Esophagus (tissue), 2 donors: ENCODE measurements around the gene XRN2. TPM values are rescaled to one million over a fixed set of nuclear protein-coding genes. Genes with fewer than 3 reads are reported as not detected.

Experiments used
- H3K27ac ChIP-seq, 2 donors: one replicate each; pipeline ENCODE4 v1.5.1; 2013; ENCODE audit warnings: low read depth in 2 of 2, mild to moderate bottlenecking in 2 of 2, inconsistent platforms in 1 of 2, low read length in 1 of 2, moderate library complexity in 1 of 2
- H3K27me3 ChIP-seq, 2 donors: one replicate each; pipeline ENCODE4 v1.6.1; 2013; ENCODE audit warnings: low read length in 2 of 2, control low read depth in 1 of 2, mild to moderate bottlenecking in 1 of 2; ENCODE audit not compliant: insufficient read depth in 2 of 2, control insufficient read depth in 1 of 2
- H3K36me3 ChIP-seq, 2 donors: one replicate each; pipeline ENCODE4 v1.6.1; 2013; ENCODE audit warnings: low read length in 1 of 2; ENCODE audit not compliant: control insufficient read depth in 2 of 2, insufficient read depth in 2 of 2
- H3K4me1 ChIP-seq, 2 donors: one replicate each; pipeline ENCODE4 v1.6.1; 2013; ENCODE audit warnings: low read length in 1 of 2; ENCODE audit not compliant: control insufficient read depth in 2 of 2, insufficient read depth in 2 of 2
- H3K4me3 ChIP-seq, 2 donors: one replicate each; pipeline ENCODE4 v1.5.1; 2013; ENCODE audit warnings: low read length in 2 of 2, mild to moderate bottlenecking in 2 of 2, low read depth in 1 of 2, moderate library complexity in 1 of 2
- H3K9me3 ChIP-seq, 2 donors: one replicate each; pipeline ENCODE4 v1.6.1; 2013; ENCODE audit warnings: mild to moderate bottlenecking in 2 of 2, low read depth in 1 of 2, low read length in 1 of 2, moderate library complexity in 1 of 2; ENCODE audit not compliant: control insufficient read depth in 2 of 2, insufficient read depth in 1 of 2
- WGBS, 2 donors: extraction: QIAGEN DNeasy Blood & Tissue Kit; methylation state at CpG; one replicate each; pipeline ENCODE4 v1.1.7; 2013; 5-methylcytosine and 5-hydroxymethylcytosine counted together
- polyA plus RNA-seq, 2 donors: library from polyadenylated mRNA; stranded (reverse); fragments of 200-250 nt; gene quantifications; one replicate each; pipeline ENCODE4 v1.2.3, GENCODE V29; 2013
- donor health status: healthy with polysubstance abuse.
- donor health status: Bipolar disorder and iron deficiency.

The XRN2 gene
- polyA plus RNA-seq, 2 donors: 5.2 to 20.1 TPM

DNA sequence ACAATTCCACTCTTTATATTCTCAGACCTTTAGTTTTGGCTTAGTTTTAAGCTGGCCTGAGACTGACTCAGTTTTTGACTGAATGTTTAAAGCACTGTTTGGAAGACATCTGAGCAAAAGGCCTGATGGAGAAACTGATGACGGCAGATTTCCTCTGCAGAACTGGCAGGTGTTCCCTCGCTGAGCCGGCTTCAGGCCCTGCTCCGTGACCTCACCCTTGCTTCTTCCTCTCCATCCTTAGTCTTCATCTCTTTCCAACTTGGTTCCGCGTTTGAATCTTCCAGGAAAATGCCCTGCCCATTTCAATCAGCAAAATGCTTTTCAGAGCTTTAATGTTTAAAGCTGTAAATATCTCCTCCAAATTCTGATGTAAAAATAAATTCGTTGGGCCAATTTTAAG lies 87.6 kb downstream of the XRN2 start:
- H3K36me3 ChIP-seq: peaks cover 0 to 3% of the 10 kb centered on the region in 2 donors
- peaks cover 0 to 2% of the 10 kb centered on the region in 2 donors for H3K27me3 ChIP-seq
- WGBS, 2 donors: 93 to 96% methylated on average over 7 of the region's 7 CpGs

DNA sequence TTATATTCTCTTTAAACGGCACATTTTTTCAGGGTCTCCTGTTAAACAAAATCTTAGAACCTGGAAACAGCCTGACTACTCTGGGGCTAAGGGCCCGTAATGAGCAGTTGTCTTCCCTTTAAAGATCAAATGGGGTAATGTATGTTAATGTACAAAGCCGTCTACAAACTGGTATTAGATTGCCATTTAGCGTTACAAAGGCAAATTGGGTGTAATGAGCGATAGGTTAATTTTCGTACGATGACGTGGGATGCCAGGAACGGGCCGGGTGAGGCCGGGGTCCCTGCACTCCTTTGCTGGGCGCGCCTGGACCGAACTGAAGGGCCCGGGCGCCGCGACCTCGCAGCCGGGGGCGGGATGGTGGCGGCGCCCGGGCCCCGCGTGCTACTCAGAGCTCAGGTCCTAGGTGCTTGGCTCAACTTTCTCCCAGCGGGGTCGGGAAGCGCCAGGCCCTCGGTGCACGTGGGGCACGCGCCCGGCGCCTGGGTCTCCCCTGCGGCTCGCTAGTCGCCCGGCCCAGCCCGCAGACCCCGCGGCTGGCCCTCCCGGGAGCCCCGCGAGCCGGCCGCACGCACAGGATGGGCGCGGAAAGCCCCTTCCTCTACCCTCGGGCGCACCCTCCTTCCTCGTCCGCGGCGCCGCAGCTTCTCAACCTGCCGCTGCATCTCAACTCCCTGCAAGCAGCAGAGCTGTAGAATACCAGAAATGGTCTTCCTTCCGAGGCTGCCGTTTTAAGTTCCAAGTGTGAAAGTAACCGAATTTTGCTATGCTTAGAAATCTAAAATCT lies 88.2 kb downstream of the XRN2 start:
- H3K4me1 ChIP-seq: peaks cover 6 to 8% of the 10 kb centered on the region in 2 donors
- peaks cover 0 to 3% of the 10 kb centered on the region in 2 donors for H3K36me3 ChIP-seq
- no peak overlapping the region for H3K27ac ChIP-seq
- peaks cover 5 to 6% of the 10 kb centered on the region in 2 donors for H3K9me3 ChIP-seq
- peaks cover 0 to 8% of the 10 kb centered on the region in 2 donors for H3K27me3 ChIP-seq
- WGBS, 2 donors: 44 to 50% methylated on average over 46 to 61 of the region's 61 CpGs
- no peak overlapping the region for H3K4me3 ChIP-seq

More for the DNA sequence above, 87.6 kb downstream of the XRN2 start:
- peaks cover under 1 to 2% of the 10 kb centered on the region in 2 donors for H3K4me1 ChIP-seq
- H3K27ac ChIP-seq: no peak overlapping the region
- H3K9me3 ChIP-seq: peaks cover 0 to 3% of the 10 kb centered on the region in 2 donors
- no peak overlapping the region for H3K4me3 ChIP-seq

DNA sequence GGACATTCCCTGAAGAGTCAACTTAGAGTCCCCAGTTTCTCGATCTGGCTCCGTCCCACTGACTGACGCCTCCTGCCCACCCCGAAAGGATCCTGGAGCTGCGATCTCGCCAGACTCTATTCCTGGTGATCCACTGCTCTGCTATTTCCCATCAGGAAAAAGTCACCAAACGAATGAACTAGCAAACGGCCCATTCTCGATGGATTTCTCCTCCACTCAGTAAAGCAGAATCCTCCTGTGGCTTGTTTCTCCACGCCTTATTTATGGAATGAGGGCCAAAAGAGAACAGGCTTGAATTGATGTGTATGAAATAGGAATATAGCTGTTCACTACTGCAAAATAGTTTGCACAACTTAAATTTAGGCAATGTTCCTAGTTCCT lies 88.8 kb downstream of the XRN2 start:
- 27 to 47% methylated on average over 10 of the region's 10 CpGs for WGBS, 2 donors
- Histone ChIP-seq H3K36me3 (no peaks in the 10 kb centered on the region), H3K27ac (no peak overlapping the region), H3K4me1 (peaks cover 12 to 14% of the 10 kb centered on the region in 2 donors), H3K9me3 (peaks cover 5 to 7% of the 10 kb centered on the region in 2 donors), H3K27me3 (peaks cover 0 to 14% of the 10 kb centered on the region in 2 donors), H3K4me3 (no peak overlapping the region)

DNA sequence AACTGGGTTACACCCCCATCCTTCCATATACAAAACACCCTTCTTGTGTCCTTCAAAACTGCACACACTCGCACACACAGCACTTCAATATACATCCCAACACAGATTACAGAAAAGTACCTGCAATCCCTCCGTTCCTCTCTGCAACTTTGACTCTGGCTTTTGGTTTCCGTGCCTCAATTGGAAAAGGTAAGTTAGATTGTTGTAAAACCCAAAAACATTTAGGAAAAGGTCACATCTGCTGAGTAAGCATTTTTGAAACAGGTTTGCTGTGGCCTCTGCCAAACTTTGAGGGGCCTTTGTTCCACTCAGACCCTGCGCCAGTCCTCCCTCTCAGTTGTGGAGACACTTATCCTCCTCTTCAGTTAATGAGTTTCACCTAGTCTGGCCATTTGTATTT lies 90.0 kb downstream of the XRN2 start:
- Histone ChIP-seq H3K9me3 (peaks cover 5 to 14% of the 10 kb centered on the region in 2 donors), H3K4me3 (no peak overlapping the region), H3K36me3 (no peaks in the 10 kb centered on the region), H3K27me3 (peaks cover 0 to 25% of the 10 kb centered on the region in 2 donors), H3K4me1 (peaks cover 12 to 15% of the 10 kb centered on the region in 2 donors), H3K27ac (no peak overlapping the region)
- WGBS, 2 donors: 39 to 61% methylated on average over 4 of the region's 4 CpGs

DNA sequence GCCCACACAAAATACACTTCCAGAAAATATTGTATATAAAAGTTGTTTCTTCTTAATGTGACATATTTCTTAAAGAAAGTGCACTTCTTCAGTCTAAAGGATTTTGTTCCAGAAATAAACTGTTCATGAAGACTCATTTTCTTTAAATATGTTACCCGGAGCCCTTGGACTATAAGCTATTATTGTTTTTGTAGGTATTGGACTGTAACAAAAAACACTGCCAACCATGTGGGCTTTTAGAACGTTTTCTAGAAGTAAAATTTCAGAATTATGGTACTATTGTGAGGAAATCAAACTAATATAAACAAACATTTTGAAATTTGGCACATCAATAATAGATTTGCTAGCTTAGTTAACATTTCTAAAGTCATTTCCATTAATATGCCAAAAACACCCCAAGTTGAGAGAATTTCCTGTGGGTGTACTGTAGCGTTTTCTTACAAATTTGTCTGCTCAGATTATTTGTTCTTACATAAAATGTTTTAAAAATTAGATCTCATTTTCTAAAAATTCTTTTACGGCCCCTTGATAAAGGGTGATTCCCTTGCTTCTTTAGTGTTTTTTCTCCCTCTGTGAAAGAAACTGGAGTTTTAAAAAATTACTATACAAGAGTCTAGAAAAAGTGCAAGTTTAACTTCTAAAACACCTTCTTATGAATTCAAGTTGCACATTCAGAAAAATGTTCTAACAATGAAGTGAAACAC lies 90.8 kb downstream of the XRN2 start:
- Histone ChIP-seq H3K4me1 (peaks cover 12 to 15% of the 10 kb centered on the region in 2 donors), H3K27ac (no peak overlapping the region), H3K4me3 (no peak overlapping the region), H3K36me3 (no peaks in the 10 kb centered on the region), H3K27me3 (peaks cover 0 to 25% of the 10 kb centered on the region in 2 donors), H3K9me3 (peaks cover 5 to 14% of the 10 kb centered on the region in 2 donors)
- 47 to 57% methylated on average over 4 of the region's 4 CpGs for WGBS, 2 donors

DNA sequence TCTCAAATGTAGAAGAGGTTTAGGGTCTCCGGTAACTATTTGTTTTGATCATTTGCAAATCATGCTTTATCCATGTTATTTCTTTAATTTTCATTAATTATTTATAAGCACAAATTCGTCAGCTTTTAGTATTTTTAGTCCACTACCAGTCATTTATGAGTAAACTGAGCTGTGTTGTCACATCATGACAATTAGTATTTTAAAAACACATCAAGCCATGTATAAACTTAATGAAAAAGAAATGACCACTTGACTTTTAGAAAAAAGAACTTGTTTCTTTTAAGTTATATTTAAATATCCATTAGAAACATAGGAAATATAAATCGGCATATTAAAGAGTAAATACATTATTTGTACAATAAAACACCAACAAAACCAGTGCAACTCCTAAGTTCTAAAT lies 91.4 kb downstream of the XRN2 start:
- Histone ChIP-seq H3K9me3 (peaks cover 5 to 14% of the 10 kb centered on the region in 2 donors), H3K36me3 (no peaks in the 10 kb centered on the region), H3K27me3 (peaks cover 0 to 25% of the 10 kb centered on the region in 2 donors), H3K27ac (no peak overlapping the region), H3K4me1 (peaks cover 12 to 15% of the 10 kb centered on the region in 2 donors), H3K4me3 (no peak overlapping the region)
- 19 to 20% methylated on average over 3 of the region's 3 CpGs for WGBS, 2 donors

DNA sequence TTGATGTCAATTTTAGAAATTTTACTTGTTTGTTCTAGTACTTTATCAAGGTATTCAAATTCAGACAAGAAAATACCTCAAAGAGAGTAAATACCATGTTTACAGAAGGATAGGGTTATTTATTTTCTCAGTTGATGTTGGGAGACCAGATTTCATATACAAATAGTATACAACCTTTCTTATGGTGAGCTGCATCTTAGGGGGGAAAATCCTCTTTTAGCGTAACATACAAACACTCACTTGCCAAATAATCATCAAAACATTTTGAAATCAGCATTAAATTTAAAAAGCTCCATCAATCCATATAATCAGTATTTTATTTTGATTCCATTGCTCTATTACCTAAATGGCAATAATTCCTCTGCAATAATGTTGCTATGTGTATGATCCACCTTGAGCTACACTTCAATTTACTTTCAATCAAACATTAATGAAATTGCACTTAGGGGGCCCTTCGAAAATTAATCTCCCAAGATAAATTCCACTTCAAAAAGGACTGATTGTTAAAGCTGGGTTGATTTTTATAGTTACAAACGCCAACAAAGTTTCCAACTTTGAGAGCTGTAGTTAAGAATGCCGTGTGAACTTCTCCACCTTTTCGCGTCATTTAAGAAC lies 92.0 kb downstream of the XRN2 start:
- peak overlapping the region in 1 of 2 donors; percentile 45 for H3K4me3 ChIP-seq
- H3K9me3 ChIP-seq: peaks cover 5 to 14% of the 10 kb centered on the region in 2 donors
- H3K27ac ChIP-seq: no peak overlapping the region
- WGBS, 2 donors: 22 to 36% methylated on average over 6 of the region's 6 CpGs
- H3K4me1 ChIP-seq: peaks cover 12 to 15% of the 10 kb centered on the region in 2 donors
- no peaks in the 10 kb centered on the region for H3K36me3 ChIP-seq
- peaks cover 0 to 25% of the 10 kb centered on the region in 2 donors for H3K27me3 ChIP-seq

DNA sequence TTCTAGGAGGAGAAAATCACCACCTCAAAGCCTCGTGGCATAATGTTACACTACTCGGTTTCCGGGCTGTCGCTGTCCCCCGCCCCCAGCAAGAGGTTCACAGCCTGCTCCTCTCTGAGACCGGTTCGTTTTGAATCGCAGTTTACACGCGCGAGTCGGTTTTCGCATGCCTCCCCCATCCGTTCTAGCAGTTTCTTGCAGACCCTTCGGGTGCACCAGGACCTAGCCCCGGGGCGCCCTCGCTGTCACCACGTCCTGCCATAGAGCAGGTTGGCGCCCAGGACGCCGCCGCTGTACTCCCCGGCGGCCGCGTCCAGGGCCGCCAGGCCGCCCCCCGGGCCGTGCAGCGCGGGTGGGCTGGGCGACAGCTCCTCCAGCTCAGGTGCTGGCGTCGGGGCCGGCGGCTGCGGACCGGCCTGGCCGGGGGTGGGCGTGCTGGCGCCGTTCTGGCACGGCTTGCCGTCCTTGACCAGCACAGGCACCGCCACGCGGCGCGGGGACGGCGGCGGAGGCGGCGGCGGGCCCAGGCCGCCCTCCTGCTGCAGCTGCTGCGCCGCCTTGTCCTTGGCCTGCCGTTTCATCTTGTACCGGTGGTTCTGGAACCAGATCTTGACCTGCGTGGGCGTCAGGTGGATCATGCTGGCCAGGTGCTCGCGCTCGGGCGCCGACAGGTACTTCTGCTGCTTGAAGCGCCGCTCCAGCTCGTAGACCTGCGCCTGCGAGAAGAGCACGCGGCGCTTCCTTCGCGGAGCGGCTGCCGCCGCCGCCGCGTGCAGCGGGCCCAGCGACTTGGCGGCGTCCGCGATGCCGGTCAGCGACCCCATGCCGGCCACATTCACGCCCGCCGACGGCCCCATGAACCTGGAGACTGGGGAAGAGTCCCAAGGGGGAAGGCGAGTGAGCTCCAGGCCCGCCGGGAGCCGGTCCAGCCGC lies 92.8 kb downstream of the XRN2 start:
- H3K9me3 ChIP-seq: peaks cover 5 to 14% of the 10 kb centered on the region in 2 donors
- H3K36me3 ChIP-seq: no peaks in the 10 kb centered on the region
- H3K27ac ChIP-seq: no peak overlapping the region
- peaks cover 12 to 15% of the 10 kb centered on the region in 2 donors for H3K4me1 ChIP-seq
- H3K4me3 ChIP-seq: peak overlapping the region in 1 of 2 donors; percentile 45
- WGBS, 2 donors: 7 to 12% methylated on average over 89 to 103 of the region's 103 CpGs
- peaks cover 0 to 31% of the 10 kb centered on the region in 2 donors for H3K27me3 ChIP-seq
